Calu3 (cell line): ENCODE results near the gene TGFB1I1. TPM values are rescaled to one million over a fixed set of nuclear protein-coding genes. Genes with fewer than 3 reads are reported as not detected.
A peak's percentile ranks its signal among the peaks of the same experiment; 100 is the strongest.

Experiments used
- BruUV-seq: library from RNA; stranded (reverse); fragments of 400-500 nt; replicated peaks from 2 replicates; lab custom pipeline; 2021; lab: Mats Ljungman, UMichigan
- CTCF ChIA-PET: fragments of 300-600 bp; sonication (Branson Sonifier 250); formaldehyde crosslinking; loops from one replicate; lab custom pipeline; 2022; ENCODE audit warnings: antibody characterized with exemption; lab: Charles Lee
- DNase-seq: peaks from one replicate; pipeline ENCODE4 v3.0.0; 2022
- H3K27ac Mint-ChIP-seq: one replicate; pipeline ENCODE4 v1.8.0; 2022; ENCODE audit warnings: mixed read lengths; ENCODE audit not compliant: unreplicated experiment
- H3K27me3 Mint-ChIP-seq: one replicate; pipeline ENCODE4 v1.8.0; 2022; ENCODE audit warnings: mixed read lengths; ENCODE audit not compliant: unreplicated experiment
- H3K36me3 Mint-ChIP-seq: one replicate; pipeline ENCODE4 v1.8.0; 2022; ENCODE audit warnings: mild to moderate bottlenecking, moderate library complexity, mixed read lengths; ENCODE audit not compliant: insufficient read depth, unreplicated experiment
- H3K4me1 Mint-ChIP-seq: one replicate; pipeline ENCODE4 v1.8.0; 2022; ENCODE audit warnings: mild to moderate bottlenecking, low read depth, mixed read lengths; ENCODE audit not compliant: unreplicated experiment
- H3K4me3 Mint-ChIP-seq: one replicate; pipeline ENCODE4 v1.8.0; 2022; ENCODE audit warnings: mild to moderate bottlenecking, low read depth, moderate library complexity, mixed read lengths; ENCODE audit not compliant: unreplicated experiment
- H3K9me3 Mint-ChIP-seq: one replicate; pipeline ENCODE4 v1.8.0; 2022; ENCODE audit warnings: low read depth, mixed read lengths; ENCODE audit not compliant: unreplicated experiment
- intact Hi-C: fragments of 100-400 bp; cut with micrococcal nuclease; formaldehyde crosslinking; loops from one replicate; pipeline ENCODE4 v1.10.0; 2022; ENCODE audit not compliant: unreplicated experiment
- total RNA-seq: library from RNA; stranded (reverse); gene quantifications from 2 replicates; pipeline ENCODE4 v1.2.3, GENCODE V29; 2022
- TF ChIP-seq, protein P1 (sequence below): fragments of 200-600 bp; IDR thresholded peaks from one replicate; pipeline ENCODE4 v1.8.0; 2022; ENCODE audit warnings: antibody characterized with exemption; ENCODE audit not compliant: unreplicated experiment

TGFB1I1 gene
- total RNA-seq, 1 experiment from 2014 or later: 18.7 TPM

GRCh38 chr16:31505483-31505882 lies 33.5 kb downstream of the TGFB1I1 start:
- BruUV-seq: no TSS peak
- Mint-ChIP-seq H3K27ac (no peak overlapping the region), H3K9me3 (no peaks in the 10 kb centered on the region), H3K36me3 (peaks cover 36% of the 10 kb centered on the region), H3K4me3 (no peak overlapping the region), H3K27me3 (no peaks in the 10 kb centered on the region), H3K4me1 (no peaks in the 10 kb centered on the region)
- TF ChIP-seq, protein P1, sequence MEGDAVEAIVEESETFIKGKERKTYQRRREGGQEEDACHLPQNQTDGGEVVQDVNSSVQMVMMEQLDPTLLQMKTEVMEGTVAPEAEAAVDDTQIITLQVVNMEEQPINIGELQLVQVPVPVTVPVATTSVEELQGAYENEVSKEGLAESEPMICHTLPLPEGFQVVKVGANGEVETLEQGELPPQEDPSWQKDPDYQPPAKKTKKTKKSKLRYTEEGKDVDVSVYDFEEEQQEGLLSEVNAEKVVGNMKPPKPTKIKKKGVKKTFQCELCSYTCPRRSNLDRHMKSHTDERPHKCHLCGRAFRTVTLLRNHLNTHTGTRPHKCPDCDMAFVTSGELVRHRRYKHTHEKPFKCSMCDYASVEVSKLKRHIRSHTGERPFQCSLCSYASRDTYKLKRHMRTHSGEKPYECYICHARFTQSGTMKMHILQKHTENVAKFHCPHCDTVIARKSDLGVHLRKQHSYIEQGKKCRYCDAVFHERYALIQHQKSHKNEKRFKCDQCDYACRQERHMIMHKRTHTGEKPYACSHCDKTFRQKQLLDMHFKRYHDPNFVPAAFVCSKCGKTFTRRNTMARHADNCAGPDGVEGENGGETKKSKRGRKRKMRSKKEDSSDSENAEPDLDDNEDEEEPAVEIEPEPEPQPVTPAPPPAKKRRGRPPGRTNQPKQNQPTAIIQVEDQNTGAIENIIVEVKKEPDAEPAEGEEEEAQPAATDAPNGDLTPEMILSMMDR: no peak
- DNase-seq: no peak
- intact Hi-C loops: loop anchor here (5.0 kb wide), 3 partner anchors 48 to 372 kb away; partner anchors contain the start of gene ARMC5
- CTCF ChIA-PET: no interaction called here

DNA sequence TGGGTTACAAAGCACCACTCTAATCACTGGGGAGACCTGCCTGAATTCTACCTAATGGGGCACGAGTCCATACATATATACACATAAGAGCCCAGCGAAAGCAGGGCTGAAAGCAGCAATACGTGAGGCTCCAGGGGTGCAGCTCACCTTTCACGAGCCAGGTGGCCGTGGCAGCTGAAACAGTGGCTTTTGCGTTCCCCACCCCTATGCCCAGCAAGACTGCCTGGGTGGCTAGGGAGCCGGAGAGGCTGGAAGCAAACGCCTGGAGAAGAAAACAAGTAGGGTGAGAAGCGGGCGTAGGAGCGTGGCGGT lies 35.6 kb downstream of the TGFB1I1 start:
- intact Hi-C loops: loop anchor here (5.0 kb wide), 3 partner anchors 50 to 370 kb away; partner anchors contain the start of gene ARMC5
- peaks cover 2% of the 10 kb centered on the region for H3K4me1 Mint-ChIP-seq
- H3K27me3 Mint-ChIP-seq: peaks cover 4% of the 10 kb centered on the region
- no peaks in the 10 kb centered on the region for H3K9me3 Mint-ChIP-seq
- peak overlapping the region; percentile 88 for H3K4me3 Mint-ChIP-seq
- CTCF ChIA-PET: interaction anchor here (1.3 kb wide), 1 partner anchor 47 kb away, joined by 3 read pairs; no protein-coding TSS in a partner anchor
- no peak for DNase-seq
- peak overlapping the region; percentile 96 for H3K27ac Mint-ChIP-seq
- H3K36me3 Mint-ChIP-seq: peaks cover 36% of the 10 kb centered on the region
- TF ChIP-seq, protein P1: no peak
- no TSS peak for BruUV-seq

DNA sequence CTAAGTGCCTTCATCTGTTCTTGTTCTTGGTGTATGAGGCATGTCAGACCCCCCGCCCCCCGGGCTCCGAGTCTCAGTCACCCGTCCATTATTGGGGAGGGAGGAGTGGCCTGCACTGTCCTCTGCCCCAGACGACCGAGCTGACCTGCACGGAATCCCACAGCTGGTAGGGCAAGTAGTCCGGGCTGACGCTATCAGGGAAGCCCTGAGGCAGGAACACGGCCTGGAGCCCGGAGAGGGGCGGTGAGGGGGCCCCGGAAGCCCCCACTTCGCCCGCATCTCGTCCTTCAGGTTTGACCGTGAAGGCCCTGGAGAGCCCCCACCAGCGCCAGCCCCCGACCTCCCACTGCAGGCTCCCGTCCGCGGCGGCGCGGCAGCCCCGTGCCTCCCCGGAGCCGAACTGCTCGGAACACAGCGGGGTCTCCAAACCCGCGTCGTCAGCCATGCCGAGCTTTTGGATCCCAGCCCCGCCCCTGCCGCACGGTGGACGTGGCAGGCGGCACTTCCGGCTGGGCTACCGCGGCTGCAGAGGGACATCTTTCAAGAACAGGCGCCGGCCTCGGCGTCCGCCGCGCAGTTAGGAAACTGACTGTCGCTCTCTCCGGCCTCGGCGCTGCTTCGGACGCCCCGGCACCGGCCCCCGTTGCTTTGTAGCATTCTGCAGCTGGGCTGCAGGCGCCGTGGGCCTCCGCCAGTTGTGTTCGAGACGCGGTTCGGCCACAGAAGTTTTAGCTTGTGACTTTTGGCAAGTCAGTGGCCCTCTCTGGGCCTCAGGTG lies 36.2 kb downstream of the TGFB1I1 start, which contains the start of gene RUSF1:
Gene RUSF1, minus strand, starts transcription at position 463 of the 777 bp plus-strand sequence. Its CDS starts 18 bp downstream, at position 445.
- TF ChIP-seq, protein P1: no peak
- intact Hi-C loops: loop anchor here (5.0 kb wide), 3 partner anchors 51 to 369 kb away; partner anchors contain the start of gene ARMC5
- Mint-ChIP-seq H3K36me3 (peaks cover 36% of the 10 kb centered on the region), H3K27me3 (peaks cover 10% of the 10 kb centered on the region), H3K9me3 (no peaks in the 10 kb centered on the region), H3K4me3 (peak within 1 kb of the TSS; percentile 88), H3K4me1 (peaks cover 8% of the 10 kb centered on the region), H3K27ac (peak within 1 kb of the TSS; percentile 96)
- peak; percentile 93 for DNase-seq
- CTCF ChIA-PET: interaction anchor here (0.7 to 1.3 kb wide), 2 partner anchors 12 to 47 kb away, joined by 3 read pairs; no protein-coding TSS in a partner anchor
- no TSS peak for BruUV-seq

DNA sequence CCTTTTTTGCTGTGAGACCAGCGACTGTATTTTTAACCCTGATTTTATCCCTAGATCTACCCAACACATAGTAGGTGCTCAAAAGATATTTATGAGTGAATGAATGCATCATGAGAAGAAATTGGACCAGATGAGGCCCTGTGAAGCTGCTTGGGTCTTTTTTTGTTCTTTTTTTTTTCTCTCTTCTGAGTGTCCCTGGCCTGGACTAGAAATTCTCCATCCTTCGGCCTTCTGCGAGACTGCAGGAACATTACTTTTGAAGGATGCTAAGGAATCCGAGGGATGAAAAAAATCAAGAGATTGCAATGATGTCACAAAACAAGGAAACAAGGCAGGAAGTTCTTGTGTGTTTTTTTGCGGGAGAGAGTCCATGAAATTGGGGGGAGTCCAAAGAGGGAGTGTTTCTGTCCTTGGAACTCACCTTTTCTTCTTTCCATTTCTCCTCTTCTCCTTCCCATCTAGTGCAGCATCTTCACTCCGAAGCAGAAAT lies 36.8 kb downstream of the TGFB1I1 start:
- intact Hi-C loops: loop anchor here (5.0 kb wide), 3 partner anchors 51 to 369 kb away; partner anchors contain the start of gene ARMC5
- H3K4me1 Mint-ChIP-seq: peaks cover 9% of the 10 kb centered on the region
- DNase-seq: no peak
- TF ChIP-seq, protein P1: no peak
- no peaks in the 10 kb centered on the region for H3K9me3 Mint-ChIP-seq
- BruUV-seq: TSS peak; percentile 87
- H3K4me3 Mint-ChIP-seq: peak overlapping the region; percentile 88
- peaks cover 14% of the 10 kb centered on the region for H3K27me3 Mint-ChIP-seq
- H3K36me3 Mint-ChIP-seq: peaks cover 36% of the 10 kb centered on the region
- peak overlapping the region; percentile 96 for H3K27ac Mint-ChIP-seq
- CTCF ChIA-PET: interaction anchor here (0.7 to 1.3 kb wide), 2 partner anchors 12 to 48 kb away, joined by 3 read pairs; no protein-coding TSS in a partner anchor
